ENCODE data around the gene SIRPB2.

The SIRPB2 gene

DNA sequence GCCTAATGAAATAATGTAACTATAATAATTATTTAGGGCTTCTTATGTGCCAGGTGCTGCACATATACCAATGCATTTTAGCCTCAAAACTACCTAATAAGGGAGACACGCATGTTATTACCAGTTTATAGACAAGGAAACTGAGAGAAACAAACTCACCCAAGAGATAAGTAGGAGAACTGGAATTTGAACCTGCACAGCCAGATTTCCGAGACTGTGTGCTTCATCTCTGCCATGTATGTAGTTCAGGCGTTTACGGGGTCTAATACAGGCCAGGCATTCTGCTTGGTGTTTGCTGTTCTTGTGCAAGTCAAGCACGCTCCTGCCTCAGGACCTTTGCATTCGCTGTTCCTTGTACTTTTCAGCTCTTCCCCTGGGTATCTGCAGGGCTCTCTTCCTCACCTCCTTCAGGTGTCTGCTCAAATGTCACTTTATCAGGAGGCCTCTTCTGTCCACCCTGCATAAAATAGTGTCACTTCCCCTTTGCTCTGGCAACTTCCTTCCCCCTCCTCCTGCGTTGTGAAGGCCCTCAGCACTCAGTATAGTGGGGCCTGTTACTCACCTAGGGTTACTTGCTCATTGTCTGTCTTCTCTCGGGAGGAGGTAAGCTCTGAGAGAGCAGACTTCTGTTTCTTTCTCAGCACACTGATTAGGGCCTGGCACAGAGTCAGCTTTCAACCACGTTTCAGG lies 18.5 kb downstream of the SIRPB2 start:
- DNase-seq (ENCODE audit: low read depth in 2 of 2, low spot score in 1 of 2), result no peak

DNA sequence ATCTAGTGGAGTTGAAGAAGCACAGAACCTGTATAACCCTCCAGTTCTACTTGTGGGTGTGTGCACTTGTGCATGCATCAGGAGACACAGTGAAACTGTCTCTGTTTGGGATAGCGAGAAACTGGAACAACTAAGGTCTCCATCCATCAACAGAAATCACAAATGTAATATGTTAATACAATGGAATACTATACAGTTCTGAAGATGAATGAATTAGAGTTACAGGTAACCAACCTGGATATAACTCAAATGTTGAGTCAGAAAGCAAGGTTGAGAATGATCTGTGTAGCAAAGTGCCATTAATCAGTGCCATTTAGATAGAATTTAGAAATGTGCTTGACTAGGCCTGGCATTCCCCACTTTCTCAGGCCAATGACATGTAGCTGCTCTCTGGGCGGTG lies 20.0 kb downstream of the SIRPB2 start:
- no peak for DNase-seq (ENCODE audit: low read depth in 2 of 2, low spot score in 1 of 2)

DNA sequence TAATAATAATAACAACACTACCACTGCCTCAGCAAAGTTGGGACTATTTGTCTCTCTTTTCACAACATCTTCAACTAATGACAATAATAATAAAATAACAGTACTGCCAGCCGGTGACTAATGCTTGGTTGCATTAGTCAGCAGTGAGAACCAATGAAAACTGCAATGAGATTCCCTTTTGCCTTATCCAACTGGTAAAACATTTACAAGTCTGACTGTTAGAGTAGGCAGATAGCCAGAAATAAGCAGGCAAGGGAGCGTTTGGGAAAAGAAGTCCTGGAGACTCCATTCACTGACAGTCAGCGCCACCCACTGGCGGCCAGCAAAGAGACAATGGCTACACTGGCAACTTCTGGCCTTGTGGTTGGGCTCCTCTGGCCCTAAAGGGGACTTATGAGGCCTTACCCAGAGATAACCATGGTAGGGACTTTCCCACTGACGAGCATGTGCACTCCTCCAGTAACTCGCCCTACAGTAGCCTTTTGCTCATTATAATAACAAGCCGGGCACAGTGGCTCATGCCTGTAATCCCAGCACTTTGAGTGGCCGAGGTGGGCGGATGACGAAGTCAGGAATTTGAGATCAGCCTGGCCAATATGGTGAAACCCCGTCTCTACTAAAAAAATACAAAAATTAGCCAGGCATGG lies 21.2 kb downstream of the SIRPB2 start:
- no peak for DNase-seq (ENCODE audit: low read depth in 2 of 2, low spot score in 1 of 2)

DNA sequence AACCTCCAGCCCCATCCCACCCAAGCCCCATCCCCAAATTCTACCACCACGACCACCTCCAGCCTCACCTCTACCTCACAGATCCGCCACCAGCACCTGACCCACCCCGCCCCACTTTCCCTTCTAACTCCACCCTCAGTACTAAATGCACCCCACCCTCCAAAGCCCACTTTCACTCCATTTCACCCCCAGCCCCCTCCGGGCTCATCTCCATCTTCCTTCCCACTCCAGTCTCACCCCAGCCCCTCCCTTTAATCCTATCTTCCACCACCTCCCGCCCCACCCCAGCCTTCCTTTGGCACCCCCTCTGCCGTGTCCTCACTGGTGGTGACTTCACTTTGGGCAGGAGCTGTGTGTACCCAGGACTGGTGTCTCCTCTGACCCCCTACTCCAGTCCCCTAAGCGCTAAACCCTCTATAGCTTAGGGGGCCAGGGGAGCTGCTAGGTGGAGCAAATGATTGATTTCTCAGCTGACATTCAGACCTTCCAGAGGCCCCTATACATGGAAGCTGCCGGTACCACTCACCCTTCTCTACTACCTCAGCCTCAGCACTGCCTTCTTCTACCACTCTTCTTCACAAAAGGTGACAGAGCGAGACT lies 21.8 kb downstream of the SIRPB2 start:
- DNase-seq (ENCODE audit: low read depth in 2 of 2, low spot score in 1 of 2), result no peak

DNA sequence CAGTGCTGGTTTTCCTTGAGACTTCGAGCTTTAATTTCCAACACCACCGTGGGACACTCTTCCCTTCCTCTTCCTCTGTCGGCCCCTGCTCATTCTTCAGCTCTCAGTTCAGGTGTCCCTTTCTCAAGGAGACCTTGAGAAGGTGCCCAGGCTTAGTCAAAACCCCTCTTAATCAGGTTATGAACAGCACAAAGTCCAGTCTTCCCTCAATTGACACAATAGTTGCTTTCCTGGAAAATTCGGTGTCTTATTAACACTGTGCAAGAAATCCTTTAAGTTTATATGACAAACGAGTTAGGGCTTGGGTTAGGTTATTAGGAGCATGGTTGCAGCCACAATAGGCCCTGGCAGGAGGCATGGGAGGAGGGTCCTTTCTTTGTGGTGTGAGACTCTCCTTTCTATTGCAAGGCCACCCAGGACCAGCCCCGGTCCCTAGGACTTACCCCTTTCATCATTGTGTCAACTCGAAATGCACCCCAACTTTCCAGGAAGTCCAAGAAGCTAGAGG lies 23.0 kb downstream of the SIRPB2 start:
- no peak for DNase-seq (ENCODE audit: low read depth in 2 of 2, low spot score in 1 of 2)

DNA sequence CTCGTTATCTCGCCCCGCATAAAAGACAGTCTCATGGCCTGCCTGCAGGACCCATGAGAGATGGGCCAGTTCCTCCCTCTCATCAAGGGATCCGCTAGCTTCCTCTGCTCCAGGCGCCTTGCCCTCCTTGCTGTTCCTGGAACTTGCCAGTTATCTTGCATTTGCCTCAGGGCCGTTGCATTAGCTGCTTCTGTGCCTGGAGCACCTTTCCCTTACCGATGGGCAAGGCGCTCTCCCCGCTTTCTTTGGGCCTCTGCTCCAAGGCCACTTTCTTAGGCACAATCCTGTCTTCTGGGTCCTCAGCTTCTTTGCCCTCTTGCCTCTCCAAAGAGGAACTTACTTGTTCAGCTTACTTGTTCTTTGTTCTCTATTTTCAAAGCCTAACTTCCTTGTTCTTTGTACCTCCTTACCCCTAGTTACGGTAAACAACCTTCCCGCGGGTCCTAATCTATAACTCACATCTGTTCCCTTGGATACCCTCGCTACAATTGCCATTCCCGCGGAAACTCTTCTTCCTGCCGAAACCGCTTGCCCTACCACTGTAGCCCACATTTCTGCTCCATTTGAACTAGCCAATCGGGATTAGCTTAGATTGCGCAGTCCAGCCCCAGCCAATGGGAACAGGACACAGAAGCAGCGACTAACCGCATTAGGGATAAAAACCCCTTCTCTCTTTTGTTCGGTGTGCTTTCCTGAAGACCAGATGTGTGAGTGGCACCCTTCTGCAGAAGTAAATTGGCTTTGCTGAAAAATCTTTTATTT lies 23.7 kb downstream of the SIRPB2 start:
- DNase-seq (ENCODE audit: low read depth in 2 of 2, low spot score in 1 of 2), result no peak

DNA sequence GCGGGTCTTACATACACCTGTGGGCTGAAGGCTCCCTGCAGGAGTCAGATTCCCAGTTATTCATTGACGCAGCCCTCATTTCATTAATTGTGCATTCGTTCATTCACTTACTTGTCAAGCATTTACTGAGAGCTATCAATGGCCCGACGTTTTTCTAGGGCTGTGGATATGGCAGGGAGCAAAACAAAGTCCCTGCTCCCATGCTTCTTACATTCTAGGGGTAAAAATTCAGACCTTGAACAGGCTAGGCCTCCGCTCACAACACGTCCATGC lies 24.2 kb downstream of the SIRPB2 start:
- no peak for DNase-seq (ENCODE audit: low read depth in 2 of 2, low spot score in 1 of 2)

DNA sequence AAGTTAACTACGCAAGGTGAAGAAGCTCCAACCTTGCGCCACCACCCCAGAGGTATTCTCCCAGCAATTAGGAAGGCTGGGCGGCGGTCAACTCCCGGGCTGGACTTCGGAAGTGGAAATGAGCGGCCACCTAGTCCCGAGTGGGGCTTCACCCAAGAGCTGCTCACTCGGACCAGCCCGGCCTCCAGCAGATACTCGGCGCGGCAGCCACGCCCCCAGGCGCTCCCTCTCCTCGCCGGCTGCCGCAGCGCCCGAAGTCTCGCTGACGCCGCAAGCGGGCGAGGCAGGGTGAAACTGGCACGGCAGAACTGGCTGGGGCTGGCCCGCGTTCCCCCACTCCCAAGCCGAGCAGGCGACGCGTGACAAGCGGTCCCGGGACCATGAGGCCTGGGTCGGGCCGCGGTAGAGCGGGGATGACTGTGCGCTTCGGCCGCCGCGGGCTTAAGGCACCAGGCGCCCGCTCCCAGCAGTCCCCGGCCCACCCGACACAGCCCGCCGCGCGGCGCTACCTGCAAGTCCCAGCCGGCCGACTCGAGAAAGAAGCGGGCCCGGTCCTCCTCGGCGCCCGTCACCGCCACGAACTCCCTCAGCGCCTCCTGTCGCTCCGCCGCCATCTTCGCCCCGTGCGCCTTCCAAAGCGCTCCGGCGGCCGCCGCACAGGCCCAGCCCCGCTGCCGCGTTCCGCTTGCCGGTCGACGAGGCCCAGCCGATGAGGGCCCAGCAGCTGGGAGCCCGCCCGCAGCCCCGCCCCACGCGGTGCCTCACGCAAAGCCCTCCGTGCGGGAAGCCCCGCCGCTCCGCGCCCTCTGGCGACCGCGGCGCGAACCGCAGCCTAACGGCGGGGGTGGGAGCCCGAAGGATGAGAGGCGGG lies 24.8 kb downstream of the SIRPB2 start, which contains the start of gene NSFL1C:
NSFL1C (minus strand) TSS at position 639 of the 871 bp plus-strand sequence; CDS start at position 614, 25 bp downstream.
- peak; percentile 89 to 90 for DNase-seq (ENCODE audit: low read depth in 2 of 2, low spot score in 1 of 2)

DNA sequence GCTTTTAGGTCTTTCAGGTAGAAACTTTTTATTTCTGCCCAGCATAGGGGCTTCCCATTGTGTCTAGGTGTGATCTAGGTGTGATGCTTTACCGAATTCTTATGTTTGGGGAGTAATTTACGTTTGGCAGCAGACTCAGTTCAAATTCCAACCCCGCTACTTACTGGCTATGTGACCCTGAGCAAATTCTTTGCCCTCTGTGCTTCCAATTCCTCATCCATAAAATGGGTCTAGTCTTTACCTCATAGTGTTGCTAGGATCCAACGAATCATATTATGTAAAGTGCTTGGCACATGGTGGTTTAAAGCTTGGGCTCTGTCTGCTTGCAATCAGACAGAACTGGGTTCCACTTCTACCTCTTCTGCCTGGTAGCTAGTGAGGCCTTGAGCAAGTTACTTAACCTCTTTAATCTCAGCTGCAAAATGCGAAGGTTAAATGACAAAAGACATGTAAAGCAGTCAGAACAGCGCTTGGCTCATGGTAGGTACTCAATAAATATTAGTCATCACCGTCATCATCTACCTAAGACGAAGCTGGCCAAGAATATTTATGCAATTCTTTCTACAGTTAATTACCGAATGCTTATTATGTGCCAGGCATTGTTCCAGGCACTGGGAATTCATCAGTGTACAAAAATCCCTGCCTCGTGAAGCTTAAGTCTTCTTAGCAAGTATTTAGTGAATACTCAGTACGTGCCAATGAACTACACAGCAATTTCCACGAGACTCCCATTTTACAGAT lies 25.6 kb downstream of the SIRPB2 start:
- DNase-seq (ENCODE audit: low read depth in 2 of 2, low spot score in 1 of 2), result no peak

DNA sequence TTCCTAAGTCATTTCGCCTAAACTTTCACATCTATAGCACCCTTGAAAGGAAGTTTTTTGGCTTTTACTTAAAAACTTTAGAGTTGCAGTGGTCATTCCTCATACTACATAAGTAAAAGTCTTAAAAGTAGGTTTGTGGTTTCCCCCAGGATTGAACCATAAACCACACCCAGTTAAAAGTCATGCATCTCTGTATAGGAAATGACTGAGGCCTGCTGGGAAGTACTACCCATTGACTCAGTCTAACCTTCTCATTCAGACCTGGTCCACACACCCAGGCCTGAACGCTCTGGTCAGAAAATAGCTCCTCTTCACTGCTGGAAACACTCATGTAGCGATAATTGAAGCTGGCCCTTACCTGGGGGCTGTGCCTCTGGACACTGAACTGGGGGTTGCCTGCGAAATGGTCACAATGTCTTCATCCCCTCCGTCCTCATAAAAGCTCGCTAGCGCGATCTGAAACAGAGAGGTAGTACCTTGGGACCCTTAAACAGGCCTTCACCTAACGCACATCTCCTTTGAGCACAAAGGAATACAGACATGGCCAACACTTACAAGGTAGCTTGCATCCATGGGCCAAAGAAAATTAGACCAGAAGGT lies 27.1 kb downstream of the SIRPB2 start:
- DNase-seq (ENCODE audit: low read depth in 2 of 2, low spot score in 1 of 2), result no peak

DNA sequence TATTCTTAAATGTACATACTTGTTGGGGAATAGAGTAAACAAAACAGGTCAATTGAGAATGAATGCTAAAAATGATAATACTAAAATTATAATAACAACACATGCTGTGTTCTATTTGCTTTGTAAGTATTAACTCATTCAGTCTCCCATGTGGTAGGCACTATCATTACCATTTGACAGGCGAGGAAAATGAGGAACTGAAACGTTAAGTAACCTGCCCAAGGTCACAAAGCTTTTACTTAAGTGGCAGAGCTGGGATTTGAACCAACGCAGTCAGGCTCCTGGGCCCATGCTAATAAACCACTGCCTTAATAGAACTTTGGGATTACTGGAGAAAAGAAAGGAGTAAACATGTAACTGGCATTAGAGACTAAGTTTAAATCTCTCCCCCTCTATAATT lies 28.4 kb downstream of the SIRPB2 start:
- no peak for DNase-seq (ENCODE audit: low read depth in 2 of 2, low spot score in 1 of 2)

DNA sequence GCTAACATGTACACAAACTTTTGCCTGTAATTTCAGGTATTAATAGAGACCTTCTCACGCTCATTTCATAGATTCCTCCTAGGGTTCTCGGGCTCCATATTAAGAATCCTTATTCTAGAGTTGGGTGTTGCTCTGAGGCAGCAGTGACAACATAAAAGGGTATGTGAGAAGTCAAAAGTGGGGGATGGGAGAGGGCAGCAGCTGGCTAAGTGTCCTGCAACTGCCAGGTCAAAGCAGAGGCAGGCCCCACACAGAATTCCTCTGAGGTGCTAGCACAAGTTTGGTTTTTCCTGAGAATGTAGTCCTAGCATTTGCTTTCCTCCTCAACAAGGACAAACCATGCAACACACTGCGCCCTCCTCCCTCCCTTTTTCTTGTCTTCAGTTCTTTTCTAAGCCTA lies 29.2 kb downstream of the SIRPB2 start:
- DNase-seq (ENCODE audit: low read depth in 2 of 2, low spot score in 1 of 2), result no peak

DNA sequence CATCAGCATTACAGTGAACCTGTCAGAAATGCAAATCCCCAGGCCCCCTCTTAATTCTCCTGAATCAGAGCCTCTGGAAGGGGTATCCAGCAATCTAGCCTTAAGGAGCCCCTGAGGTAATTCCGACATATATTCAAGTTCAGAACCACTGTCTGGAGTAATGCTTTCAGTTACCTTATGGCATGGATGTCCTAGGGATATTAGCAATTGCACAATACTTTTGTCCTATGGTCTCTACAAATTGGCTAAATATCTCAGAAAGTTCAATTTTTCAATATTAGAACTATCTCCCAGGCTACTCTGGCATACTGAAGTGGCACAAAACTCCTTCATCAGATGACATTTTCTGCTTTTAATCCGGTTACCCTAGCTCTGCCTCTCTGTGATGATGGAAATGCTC lies 30.9 kb downstream of the SIRPB2 start:
- no peak for DNase-seq (ENCODE audit: low read depth in 2 of 2, low spot score in 1 of 2)

DNA sequence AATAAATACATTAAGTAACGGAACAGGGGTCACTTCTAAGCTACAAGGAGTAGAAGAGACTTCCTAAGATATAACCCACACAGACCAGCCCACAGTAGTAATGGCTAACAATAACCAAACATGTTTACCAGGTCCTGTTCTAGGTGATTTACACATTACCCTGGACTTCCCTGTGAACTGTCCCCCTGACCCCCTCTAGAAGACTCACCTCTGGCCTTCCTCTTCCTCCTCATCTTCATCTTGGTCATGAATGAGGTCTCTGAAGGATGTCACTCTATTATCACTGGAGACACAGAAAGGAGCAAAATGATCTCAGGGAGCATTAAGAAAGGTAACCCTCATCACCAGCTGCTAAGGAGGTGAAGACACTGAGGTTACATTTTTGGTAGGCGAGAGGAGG lies 33.2 kb downstream of the SIRPB2 start:
- DNase-seq (ENCODE audit: low read depth in 2 of 2, low spot score in 1 of 2), result no peak

DNA sequence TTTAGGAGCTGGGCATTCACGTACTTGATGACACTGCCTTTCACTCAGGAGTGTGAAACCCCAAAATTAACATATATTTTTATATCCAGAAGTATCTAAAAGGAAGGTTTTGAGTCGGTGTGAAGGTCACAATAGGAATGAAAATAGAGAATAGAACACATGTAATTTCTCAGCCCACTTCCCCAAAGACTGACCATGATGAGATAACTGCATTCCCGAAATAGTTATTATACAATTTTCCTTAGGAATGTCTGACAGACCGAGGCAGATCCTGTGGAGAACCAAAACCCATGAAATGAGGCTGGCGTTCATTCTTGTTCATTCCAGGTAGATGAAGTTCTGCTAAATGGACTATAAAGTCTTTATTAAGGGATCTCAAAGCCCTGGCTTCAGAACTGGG lies 34.9 kb downstream of the SIRPB2 start:
- DNase-seq (ENCODE audit: low read depth in 2 of 2, low spot score in 1 of 2), result no peak

DNA sequence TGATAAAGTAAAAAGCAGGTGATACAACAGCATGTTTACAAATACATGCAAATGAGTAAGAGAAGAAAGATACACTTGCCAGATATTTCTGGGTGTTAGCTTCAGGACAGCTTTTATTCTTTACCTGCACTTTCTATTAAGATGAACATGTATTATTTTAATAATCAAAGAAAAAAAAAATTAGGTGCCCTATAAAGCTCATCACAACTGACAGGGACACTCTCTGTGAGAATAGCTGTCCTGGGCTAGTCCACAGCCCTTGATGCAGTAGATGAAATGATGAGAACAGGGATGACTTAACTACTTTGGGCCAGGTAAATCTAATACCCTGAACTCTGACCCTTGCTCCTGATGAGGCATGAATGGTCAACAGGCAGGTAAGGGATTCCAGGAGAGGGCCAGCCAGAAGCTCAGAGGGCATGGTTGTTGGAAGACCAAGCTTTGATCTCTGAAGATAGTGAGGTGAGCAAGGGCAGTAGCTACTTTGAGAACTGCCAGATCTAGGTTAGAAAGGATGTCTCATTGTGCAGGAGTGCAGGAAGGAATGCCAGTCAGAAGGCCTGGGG lies 40.2 kb downstream of the SIRPB2 start:
- DNase-seq (ENCODE audit: low read depth in 2 of 2, low spot score in 1 of 2), result no peak

DNA sequence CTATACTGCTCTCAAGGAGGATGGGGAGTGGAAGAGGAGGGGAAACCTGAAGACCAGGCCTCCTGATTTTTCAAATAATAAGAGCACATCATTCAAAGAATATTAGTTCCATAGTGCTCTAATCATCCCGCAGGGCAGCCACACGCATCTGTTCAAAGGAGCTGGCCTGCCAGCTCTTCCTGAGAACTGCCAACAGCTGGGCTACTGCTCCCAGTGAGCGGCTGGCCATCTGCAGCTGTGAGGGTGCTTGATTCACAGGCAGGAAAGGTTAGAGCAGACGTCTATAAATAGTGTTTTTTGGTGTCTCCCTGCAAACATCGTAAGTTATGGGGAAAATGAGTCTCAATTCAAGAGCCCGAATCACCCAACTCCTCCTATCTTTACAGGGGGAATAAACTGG lies 41.9 kb downstream of the SIRPB2 start:
- DNase-seq (ENCODE audit: low read depth in 2 of 2, low spot score in 1 of 2), result no peak

DNA sequence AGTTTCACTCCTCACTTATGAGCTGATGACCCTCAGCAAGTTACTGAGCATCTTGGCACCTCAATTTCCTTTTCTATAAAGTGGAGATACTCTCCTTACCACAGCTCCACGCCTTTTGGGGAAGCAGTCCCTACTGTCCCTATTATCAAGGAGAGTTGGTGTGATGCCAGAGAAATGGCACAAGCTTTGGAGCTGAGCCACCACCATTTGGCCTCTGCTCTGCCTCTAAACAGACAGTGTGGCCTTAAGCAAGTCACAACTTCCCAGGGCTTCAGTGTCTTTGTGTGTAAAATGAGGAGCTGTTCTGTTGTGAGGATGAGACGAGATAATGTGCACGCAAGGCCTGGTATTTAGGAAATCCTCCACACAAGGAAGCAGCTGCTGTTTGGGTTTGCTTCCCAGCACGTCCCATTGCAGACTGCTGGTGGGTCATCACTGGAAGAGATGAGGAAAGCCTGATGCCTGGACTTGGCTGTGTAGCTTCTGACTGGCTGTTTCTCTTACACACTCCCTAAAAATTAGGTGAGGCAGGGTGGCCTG lies 43.1 kb downstream of the SIRPB2 start:
- no peak for DNase-seq (ENCODE audit: low read depth in 2 of 2, low spot score in 1 of 2)

DNA sequence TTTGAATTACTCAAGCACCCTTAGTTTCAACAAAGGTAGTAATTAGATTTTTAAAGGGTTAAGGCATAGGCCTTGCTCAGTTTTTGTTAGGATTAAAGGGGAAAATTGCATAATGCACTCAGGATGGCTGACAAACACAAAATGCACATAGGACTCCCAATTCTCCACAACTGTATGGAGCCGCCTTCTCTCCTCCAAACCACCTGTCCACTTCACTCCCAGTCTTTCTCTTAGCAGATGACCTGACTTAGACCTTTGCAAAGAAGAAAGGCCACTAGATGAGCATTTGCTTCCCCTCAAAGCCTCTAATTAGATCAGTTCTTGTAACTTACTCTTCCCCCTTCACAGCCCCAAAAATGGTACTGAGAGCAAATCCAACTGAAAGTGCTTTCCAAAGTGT lies 44.7 kb downstream of the SIRPB2 start:
- DNase-seq (ENCODE audit: low read depth in 2 of 2, low spot score in 1 of 2), result no peak

Measured in stimulated activated CD8-positive, alpha-beta memory T cell treated with anti-CD3 and anti-CD28 coated beads, Interleukin-4, amount 100 ng/mL, for 1 hour (primary cell).